Trophoblast cell (in vitro differentiated cells and primary cell): ENCODE results near the gene AGAP1.

Experiments used
- DNase-seq, 2 donors: peaks; one replicate each; pipeline ENCODE4 v3.0.0-alpha.2; 2016
- H2AFZ ChIP-seq: 2 replicates; pipeline ENCODE4 v1.6.1; 2013; ENCODE audit warnings: low read length, moderate library complexity, mild to moderate bottlenecking; ENCODE audit not compliant: insufficient read depth, poor library complexity
- H2AK5ac ChIP-seq: 2 replicates; pipeline ENCODE4 v1.6.1; 2013; ENCODE audit warnings: mild to moderate bottlenecking, low read length
- H2BK120ac ChIP-seq: 2 replicates; pipeline ENCODE4 v1.6.1; 2013; ENCODE audit warnings: low read length, mild to moderate bottlenecking, moderate library complexity; ENCODE audit not compliant: insufficient read depth, poor library complexity
- H2BK12ac ChIP-seq: 2 replicates; pipeline ENCODE4 v1.6.1; 2013; ENCODE audit warnings: mild to moderate bottlenecking, low read length, moderate library complexity
- H2BK5ac ChIP-seq: 2 replicates; pipeline ENCODE4 v1.6.1; 2013; ENCODE audit warnings: low read length, low read depth, moderate library complexity, mild to moderate bottlenecking; ENCODE audit not compliant: poor library complexity
- H3K14ac ChIP-seq: 2 replicates; pipeline ENCODE4 v1.6.1; 2013; ENCODE audit warnings: mild to moderate bottlenecking, low read length
- H3K18ac ChIP-seq: 2 replicates; pipeline ENCODE4 v1.6.1; 2013; ENCODE audit warnings: mild to moderate bottlenecking, low read length
- H3K23ac ChIP-seq: 2 replicates; pipeline ENCODE4 v1.6.1; 2013; ENCODE audit warnings: low read length
- H3K27ac ChIP-seq: 2 replicates; pipeline ENCODE4 v1.5.1; 2013; ENCODE audit warnings: low read depth, mild to moderate bottlenecking, inconsistent platforms, low read length, moderate library complexity
- H3K27me3 ChIP-seq: 2 replicates; pipeline ENCODE4 v1.6.1; 2013; ENCODE audit warnings: inconsistent platforms, mild to moderate bottlenecking, low read length, moderate library complexity; ENCODE audit not compliant: insufficient read depth
- H3K36me3 ChIP-seq, 2 experiments: 1 replicate in 1 of 2; 2 replicates in 1 of 2; pipeline ENCODE4 v1.6.1; 2013; ENCODE audit warnings: low read length in 2 of 2, mild to moderate bottlenecking in 2 of 2, moderate library complexity in 1 of 2; ENCODE audit not compliant: insufficient read depth in 2 of 2, control insufficient read depth in 1 of 2
- H3K4ac ChIP-seq: 2 replicates; pipeline ENCODE4 v1.6.1; 2013; ENCODE audit warnings: low read depth, mild to moderate bottlenecking, low read length, moderate library complexity
- H3K4me1 ChIP-seq, 2 experiments: 1 replicate in 1 of 2; 2 replicates in 1 of 2; pipeline ENCODE4 v1.6.1; 2013; ENCODE audit warnings: low read length in 2 of 2, mild to moderate bottlenecking in 2 of 2, moderate library complexity in 1 of 2; ENCODE audit not compliant: insufficient read depth in 2 of 2, control insufficient read depth in 1 of 2
- H3K4me2 ChIP-seq: 2 replicates; pipeline ENCODE4 v1.6.1; 2013; ENCODE audit warnings: inconsistent platforms, mild to moderate bottlenecking, low read length, moderate library complexity
- H3K4me3 ChIP-seq: 2 replicates; pipeline ENCODE4 v1.5.1; 2013; ENCODE audit warnings: mild to moderate bottlenecking, low read depth, low read length, inconsistent platforms
- H3K79me1 ChIP-seq: one replicate; pipeline ENCODE4 v1.6.1; 2013; ENCODE audit warnings: low read length
- H3K79me2 ChIP-seq: 2 replicates; pipeline ENCODE4 v1.6.1; 2013; ENCODE audit warnings: low read length, mild to moderate bottlenecking; ENCODE audit not compliant: control insufficient read depth, insufficient read depth, poor library complexity
- H3K9ac ChIP-seq: 2 replicates; pipeline ENCODE4 v1.6.1; 2013; ENCODE audit warnings: mild to moderate bottlenecking, low read length
- H3K9me3 ChIP-seq: 2 replicates; pipeline ENCODE4 v1.6.1; 2013; ENCODE audit warnings: low read depth, mild to moderate bottlenecking, control low read depth, inconsistent platforms, low read length; ENCODE audit not compliant: insufficient read depth
- H4K12ac ChIP-seq: 2 replicates; pipeline ENCODE4 v1.6.1; 2013; ENCODE audit warnings: low read depth, mild to moderate bottlenecking, low read length, moderate library complexity
- H4K8ac ChIP-seq: 2 replicates; pipeline ENCODE4 v1.6.1; 2013; ENCODE audit warnings: low read depth, mild to moderate bottlenecking, low read length, moderate library complexity
- H4K91ac ChIP-seq: one replicate; pipeline ENCODE4 v1.6.1; 2013; ENCODE audit warnings: low read depth, mild to moderate bottlenecking, low read length, moderate library complexity
- WGBS: extraction: QIAGEN DNeasy Blood & Tissue Kit; methylation state at CpG from one replicate; pipeline ENCODE4 v1.1.7; 2013; ENCODE audit warnings: missing lambda C conversion rate; ENCODE audit not compliant: insufficient read length, insufficient coverage; ENCODE audit errors: extremely low coverage; 5-methylcytosine and 5-hydroxymethylcytosine counted together

Gene AGAP1

DNA sequence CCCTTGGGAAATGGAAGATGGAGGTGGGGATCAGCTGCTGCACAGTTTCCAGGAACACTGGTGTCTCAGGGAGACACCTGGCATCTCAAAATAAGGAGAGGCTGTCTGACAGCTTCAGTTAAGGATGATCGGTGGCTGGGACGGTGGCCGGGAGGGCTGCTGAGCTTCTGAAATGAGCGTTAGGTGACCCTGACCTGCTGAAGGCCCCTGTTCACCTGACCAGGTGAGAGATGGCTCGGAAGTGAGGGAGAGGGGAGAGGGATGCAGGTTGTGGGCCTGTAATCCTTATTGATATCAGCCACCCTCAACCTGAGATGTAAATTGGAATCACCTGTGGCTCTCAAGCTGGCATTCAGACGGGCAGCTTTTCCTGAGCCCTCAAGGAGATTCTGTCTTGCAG is 99.0 kb downstream of the AGAP1 start:
- Histone ChIP-seq H4K91ac (no peak overlapping the region), H3K4me2 (no peak overlapping the region), H4K12ac (no peak overlapping the region), H2AFZ (no peak overlapping the region), H2AK5ac (no peak overlapping the region), H3K23ac (no peak overlapping the region), H3K9me3 (peaks cover 2% of the 10 kb centered on the region), H3K14ac (no peak overlapping the region), H3K36me3 (no peaks in the 10 kb centered on the region), H3K4ac (peak overlapping the region; percentile 50), H3K9ac (no peak overlapping the region), H3K79me2 (no peaks in the 10 kb centered on the region), H3K18ac (no peak overlapping the region), H3K27ac (no peak overlapping the region), H4K8ac (no peak overlapping the region), H3K79me1 (no peaks in the 10 kb centered on the region), H2BK12ac (no peak overlapping the region), H2BK120ac (no peak overlapping the region), H3K4me1 (no peaks in the 10 kb centered on the region), H3K4me3 (no peak overlapping the region), H2BK5ac (no peak overlapping the region), H3K27me3 (no peaks in the 10 kb centered on the region)
- WGBS, result no CpG with 5 or more reads among the region's 6 CpGs
- no peak for DNase-seq

DNA sequence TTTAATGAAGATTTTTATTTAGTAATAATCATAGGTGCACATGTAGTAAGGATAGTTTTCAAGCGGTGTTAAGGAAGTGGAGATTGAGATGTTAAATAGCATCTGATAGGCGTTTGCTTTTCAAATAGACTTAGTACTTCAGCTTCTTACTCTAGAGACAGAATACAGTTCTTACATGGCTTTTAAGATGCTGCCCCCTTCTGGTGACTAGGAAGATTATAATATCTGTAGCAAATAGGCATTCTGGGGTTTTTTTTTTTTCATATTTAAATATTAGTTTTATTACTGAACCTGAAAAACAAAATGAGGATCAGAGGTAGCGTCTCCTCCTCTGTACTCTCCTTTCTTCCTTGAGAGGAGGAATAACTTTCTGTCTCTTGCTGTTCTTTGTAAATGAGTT is 100.2 kb downstream of the AGAP1 start:
- Histone ChIP-seq H2BK120ac (no peak overlapping the region), H4K12ac (no peak overlapping the region), H3K4me3 (no peak overlapping the region), H3K4ac (no peak overlapping the region), H4K8ac (no peak overlapping the region), H2AK5ac (no peak overlapping the region), H3K79me1 (no peaks in the 10 kb centered on the region), H4K91ac (no peak overlapping the region), H3K9ac (no peak overlapping the region), H3K9me3 (peaks cover 2% of the 10 kb centered on the region), H2AFZ (no peak overlapping the region), H2BK5ac (no peak overlapping the region), H3K23ac (no peak overlapping the region), H3K14ac (no peak overlapping the region), H3K27me3 (no peaks in the 10 kb centered on the region), H3K79me2 (no peaks in the 10 kb centered on the region), H3K27ac (no peak overlapping the region), H3K4me2 (no peak overlapping the region), H3K4me1 (no peaks in the 10 kb centered on the region), H2BK12ac (no peak overlapping the region), H3K18ac (no peak overlapping the region), H3K36me3 (no peaks in the 10 kb centered on the region)
- WGBS, result no CpG with 5 or more reads among the region's 3 CpGs
- peak; percentile 15 to 83 for DNase-seq

- Histone ChIP-seq H4K8ac (no peak overlapping the region), H2AFZ (no peak overlapping the region), H3K79me1 (no peaks in the 10 kb centered on the region), H2AK5ac (no peak overlapping the region), H3K36me3 (no peaks in the 10 kb centered on the region), H3K4ac (no peak overlapping the region), H4K91ac (no peak overlapping the region), H4K12ac (no peak overlapping the region), H3K79me2 (no peaks in the 10 kb centered on the region), H3K27me3 (no peaks in the 10 kb centered on the region), H2BK5ac (no peak overlapping the region), H3K4me3 (no peak overlapping the region), H3K27ac (no peak overlapping the region), H3K23ac (no peak overlapping the region), H3K9me3 (peaks cover 2% of the 10 kb centered on the region), H3K14ac (no peak overlapping the region), H3K4me1 (no peaks in the 10 kb centered on the region), H2BK120ac (no peak overlapping the region), H2BK12ac (no peak overlapping the region), H3K9ac (no peak overlapping the region), H3K4me2 (no peak overlapping the region), H3K18ac (no peak overlapping the region)
- no CpG with 5 or more reads among the region's 8 CpGs for WGBS
- no peak for DNase-seq
These were observed 101.1 kb downstream of the AGAP1 start for GRCh38 chr2:235594964-235595363.

- Histone ChIP-seq H3K4ac (no peak overlapping the region), H3K4me3 (no peak overlapping the region), H4K91ac (no peak overlapping the region), H4K8ac (no peak overlapping the region), H3K9me3 (peaks cover 2% of the 10 kb centered on the region), H3K27me3 (no peaks in the 10 kb centered on the region), H3K9ac (no peak overlapping the region), H3K79me1 (no peaks in the 10 kb centered on the region), H2AFZ (no peak overlapping the region), H3K27ac (no peak overlapping the region), H2BK12ac (no peak overlapping the region), H2BK5ac (no peak overlapping the region), H3K4me1 (no peaks in the 10 kb centered on the region), H2AK5ac (no peak overlapping the region), H3K18ac (no peak overlapping the region), H3K4me2 (no peak overlapping the region), H4K12ac (no peak overlapping the region), H3K36me3 (no peaks in the 10 kb centered on the region), H2BK120ac (no peak overlapping the region), H3K14ac (no peak overlapping the region), H3K23ac (no peak overlapping the region), H3K79me2 (no peaks in the 10 kb centered on the region)
- no CpG with 5 or more reads among the region's 10 CpGs for WGBS
- DNase-seq, result peak; percentile 25 to 72
These were observed 101.7 kb downstream of the AGAP1 start for GRCh38 chr2:235595422-235596010.
